ENCODE data around the gene ACTR5. TPM values are rescaled to one million over a fixed set of nuclear protein-coding genes. Genes with fewer than 3 reads are reported as not detected.
"Not testable (repeated sequence)": the region's sequence is repeated elsewhere in the genome, so short reads cannot be mapped to it uniquely, and the experiment has no call there.

Gene ACTR5
- total RNA-seq, 1 donor from 2014 or later, result 7.1 TPM

DNA sequence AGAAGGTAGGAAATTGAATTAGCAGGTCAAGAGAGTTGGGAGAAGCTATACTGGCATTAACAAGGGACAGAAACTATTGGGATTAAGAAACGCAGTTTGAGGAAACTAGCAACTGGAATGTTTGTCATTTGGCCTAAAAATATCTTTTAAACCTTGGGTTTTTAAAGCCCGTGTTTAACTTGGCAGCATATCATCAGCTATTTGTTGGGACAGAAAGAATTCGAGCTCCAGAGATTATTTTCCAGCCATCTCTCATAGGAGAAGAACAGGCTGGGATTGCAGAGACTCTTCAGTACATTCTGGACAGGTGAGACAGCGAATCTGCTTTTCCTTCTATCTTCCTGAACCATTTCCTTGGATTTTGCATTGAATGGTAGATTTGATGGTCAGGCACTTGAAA, 17.8 kb downstream of the ACTR5 start:
- DNase-seq, result no peak

DNA sequence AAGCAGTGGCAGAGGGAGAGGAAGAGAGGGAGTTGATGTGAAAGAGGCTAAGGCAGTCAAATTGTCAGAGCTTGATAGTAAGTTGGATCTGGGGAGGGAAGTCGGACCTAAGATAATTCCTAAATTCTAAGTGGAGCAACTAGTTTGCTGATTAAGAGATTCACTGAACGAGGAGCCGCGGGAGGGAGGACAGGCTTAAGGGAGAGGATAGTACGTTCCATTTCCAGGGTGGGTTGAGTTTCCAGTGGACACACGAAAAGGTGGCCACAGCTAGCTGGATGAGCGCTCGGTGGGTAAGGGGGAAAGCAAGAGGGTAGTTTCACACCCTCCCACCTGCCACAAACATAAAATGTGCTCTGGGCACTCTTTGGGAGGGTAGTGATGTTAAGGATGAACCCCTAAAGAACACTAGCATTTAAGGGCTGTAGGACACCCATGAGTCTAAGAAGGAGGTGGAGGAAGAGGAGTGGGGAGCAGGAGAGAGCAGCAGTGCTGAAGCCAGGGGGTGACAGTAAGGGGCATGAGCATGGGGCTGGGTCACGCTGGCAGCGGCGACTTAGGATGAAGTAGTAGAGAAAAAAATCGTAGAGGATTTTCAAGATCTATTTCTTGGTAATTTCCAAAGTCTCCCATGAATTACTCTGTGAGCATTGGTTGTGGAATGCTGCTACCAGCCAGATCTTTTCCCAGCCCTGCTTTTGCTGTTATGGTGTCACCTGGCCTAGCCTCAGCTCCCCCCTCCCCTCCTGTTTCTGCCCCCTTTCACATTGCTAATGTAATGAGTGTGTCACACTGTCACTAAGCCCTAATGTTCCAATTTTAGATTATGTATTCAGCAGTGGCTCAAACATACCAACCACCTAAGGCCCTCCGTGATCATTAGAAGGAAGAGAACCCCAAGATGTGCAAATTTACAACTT, 21.4 kb downstream of the ACTR5 start:
- no peak for DNase-seq

DNA sequence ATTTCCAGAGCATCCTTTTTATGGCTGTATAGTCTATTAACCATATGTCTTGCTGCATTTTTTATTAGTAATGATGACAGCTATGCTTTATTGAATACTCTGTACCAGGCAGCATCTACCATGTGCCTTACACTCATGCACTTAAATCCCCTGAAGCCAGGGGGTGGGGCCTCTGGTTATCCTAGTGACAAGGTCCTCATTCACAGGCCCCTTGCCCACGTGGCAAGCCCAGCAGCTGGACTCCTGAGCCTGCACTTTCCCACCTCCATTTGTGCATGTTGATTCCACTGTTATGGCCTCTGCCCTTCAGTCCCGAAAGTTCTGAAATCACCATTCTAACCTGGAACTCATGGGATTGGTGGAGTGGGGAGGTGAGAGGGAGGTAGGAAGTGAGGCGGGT, 22.3 kb downstream of the ACTR5 start:
- DNase-seq, result no peak

DNA sequence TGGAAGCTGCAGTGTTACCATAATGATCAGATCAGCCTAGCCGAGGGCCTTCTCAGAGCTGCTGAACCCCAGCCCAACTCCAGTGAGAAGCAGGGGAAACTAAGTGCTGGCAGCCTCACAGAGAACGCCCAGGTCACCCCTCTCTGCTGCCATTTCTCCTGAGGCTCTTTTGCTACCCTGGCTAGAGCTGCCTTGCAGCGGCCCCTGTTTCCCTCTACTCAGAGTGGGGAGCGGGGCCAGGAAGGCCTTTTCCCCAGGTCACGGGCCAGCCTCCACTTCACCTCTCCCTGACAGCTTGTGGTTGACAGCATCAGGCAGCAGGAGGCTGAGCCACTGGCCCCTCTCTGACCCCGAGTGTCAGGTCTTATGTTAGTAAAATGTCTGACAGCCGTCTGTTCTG, 22.7 kb downstream of the ACTR5 start:
- no peak for DNase-seq

DNA sequence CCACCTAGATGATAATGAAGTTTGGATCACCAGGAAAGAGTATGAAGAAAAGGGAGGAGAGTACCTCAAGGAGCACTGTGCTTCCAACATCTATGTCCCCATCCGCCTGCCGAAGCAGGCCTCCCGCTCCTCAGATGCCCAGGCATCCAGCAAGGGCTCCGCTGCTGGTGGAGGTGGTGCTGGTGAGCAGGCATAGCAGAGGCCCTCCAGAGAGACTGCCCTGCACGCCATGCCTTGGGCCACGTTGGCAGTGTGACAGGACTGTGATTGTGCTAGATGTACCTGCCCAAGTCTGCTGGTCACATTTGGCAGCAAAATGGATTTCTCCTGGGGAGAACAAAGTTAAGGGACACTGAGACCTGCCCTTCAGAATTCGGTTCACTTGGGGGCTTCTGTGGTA, 23.4 kb downstream of the ACTR5 start:
- no peak for DNase-seq

DNA sequence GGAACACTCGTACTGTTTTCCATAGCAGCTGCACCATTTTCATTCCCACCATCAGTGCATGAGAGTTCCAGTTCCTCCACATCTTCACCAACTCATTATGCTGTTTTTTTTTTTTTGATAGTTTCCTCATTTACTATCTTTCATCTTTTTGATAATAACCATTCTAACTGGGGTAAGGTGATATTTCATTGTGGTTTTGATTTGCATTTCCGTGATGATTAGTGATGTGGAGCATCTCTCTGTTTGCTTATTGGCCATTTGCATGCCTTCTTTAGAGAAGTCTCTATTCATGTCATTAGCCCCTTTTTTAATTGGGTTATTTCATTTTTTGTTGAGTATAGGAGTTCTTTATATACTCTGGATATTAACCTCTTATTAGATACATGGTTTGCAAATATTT, 25.9 kb downstream of the ACTR5 start:
- DNase-seq, result no peak

DNA sequence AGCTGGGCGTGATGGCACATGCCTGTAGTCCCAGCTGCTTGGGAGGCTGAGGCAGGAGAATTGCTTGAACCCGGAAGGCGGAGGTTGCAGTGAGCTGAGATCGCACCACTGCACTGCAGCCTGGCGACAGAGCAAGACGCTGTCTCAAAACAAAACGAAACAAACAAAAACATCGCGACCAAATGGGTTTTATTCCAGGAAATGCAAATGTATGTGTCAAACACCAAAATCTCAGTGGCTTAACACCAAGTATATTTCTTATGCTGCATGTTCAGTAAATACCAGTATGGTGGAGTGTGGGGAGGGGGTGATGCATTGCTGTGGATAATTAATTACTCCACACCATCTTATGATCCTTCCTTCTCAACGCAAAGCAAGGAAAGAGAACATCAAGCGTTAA, 28.1 kb downstream of the ACTR5 start:
- DNase-seq, result no peak

DNA sequence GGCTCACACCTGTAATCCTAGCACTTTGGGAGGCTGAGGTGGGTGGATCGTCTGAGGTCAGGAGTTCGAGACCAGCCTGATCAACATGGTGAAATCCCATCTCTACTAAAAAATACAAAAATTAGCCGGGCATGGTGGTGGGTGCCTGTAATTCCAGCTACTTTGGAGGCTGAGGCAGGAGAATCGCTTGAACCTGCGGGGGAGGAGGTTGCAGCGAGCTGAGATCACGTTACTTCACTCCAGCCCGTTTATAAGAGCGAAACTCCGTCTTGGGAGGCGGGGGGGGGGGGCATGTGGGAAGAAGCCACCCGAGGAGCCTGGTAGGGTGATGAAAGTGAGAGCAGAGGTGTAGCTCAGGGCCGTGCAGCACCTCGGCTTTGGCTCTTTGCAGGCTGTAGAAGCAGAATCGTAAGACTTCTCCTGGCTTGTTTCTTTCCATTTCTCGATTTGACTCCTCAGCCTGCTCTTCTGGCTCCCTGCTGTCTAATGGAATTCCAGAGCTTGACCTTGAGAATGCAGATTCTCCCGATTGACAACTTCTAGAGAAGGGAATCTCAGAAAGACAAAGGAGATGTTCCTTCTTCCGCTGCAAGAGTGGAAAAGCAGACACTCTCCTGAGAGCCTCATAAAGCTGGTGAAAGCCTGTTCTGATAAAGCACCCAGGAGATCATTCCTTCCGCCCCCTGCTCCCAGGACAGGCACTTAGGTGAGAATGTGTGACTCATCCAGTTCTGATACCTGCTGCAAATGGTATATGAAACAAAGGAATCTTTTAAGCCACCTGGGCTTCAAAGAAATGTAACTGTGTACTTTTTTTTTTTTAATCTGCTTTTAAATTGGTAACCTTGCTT, 31.2 kb downstream of the ACTR5 start:
- DNase-seq, result no peak

DNA sequence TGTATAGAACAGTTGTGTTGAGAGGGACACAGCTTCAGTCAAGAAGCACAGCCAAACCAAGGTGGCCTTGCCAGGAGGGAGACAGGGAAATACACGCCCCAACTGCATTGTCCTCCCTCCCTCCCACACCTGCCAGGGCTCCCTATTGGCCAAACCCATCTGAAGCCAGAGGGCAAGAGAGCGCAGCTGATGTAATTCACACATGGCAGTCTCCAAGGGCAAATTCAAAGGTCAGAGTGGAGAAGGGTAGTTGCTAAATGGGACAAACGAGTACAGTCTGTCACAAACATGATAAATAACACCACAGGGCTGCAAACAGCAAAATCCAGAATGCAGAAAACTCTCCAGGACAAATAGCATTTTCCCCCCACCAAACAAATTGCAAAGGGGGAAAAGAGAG, 34.0 kb downstream of the ACTR5 start:
- no peak for DNase-seq

DNA sequence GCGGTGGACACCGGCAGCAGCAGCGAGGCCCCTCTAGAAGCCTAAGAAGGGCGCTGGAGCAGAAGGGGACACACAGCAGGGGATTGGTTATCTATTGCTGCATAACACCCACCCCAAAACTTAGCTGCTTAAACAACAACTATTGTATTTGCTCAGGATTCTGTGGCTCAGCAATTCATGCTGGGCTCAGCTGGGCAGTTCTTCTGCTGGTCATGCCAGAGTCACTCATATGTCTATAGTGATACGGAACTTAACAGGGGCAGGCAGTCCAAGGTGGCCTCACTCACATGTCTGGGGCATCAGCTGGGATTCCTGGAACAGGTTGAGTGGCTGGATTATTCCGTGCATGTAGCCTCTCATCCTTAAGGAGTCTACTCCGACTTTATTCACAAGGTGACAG, 39.6 kb downstream of the ACTR5 start:
- DNase-seq, result no peak

DNA sequence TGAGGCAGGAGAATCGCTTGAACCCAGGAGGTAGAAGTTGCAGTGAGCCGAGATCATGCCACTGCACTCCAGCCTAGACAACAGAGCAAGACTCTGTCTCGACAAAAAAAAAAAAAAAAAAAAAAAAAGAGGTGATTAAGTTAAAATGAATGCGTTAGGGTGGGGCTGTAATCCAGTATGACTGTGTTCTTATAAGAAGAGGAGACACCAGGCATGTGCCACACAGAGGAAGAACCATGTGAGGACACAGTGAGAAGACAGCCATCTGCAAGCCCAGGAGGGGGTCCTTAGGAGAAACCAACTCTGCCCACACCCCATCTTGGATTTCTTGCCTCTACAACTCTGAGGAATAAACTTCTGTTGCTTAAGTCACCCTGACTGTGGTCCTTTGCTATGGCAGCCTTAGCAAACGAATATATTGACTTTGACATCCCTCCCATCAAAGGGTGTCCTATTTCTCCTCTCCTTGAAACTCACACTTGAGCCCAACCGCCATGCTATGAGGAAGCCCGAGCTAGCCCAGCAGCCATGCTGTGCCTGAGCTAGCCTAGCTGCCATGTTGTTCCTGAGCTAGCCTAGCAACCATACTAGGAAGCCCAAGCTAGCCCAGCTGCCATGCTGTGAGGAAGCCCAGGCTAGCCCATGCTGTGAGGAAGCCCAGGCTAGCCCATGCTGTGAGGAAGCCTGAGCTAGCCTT, 41.4 kb downstream of the ACTR5 start:
- no peak for DNase-seq

DNA sequence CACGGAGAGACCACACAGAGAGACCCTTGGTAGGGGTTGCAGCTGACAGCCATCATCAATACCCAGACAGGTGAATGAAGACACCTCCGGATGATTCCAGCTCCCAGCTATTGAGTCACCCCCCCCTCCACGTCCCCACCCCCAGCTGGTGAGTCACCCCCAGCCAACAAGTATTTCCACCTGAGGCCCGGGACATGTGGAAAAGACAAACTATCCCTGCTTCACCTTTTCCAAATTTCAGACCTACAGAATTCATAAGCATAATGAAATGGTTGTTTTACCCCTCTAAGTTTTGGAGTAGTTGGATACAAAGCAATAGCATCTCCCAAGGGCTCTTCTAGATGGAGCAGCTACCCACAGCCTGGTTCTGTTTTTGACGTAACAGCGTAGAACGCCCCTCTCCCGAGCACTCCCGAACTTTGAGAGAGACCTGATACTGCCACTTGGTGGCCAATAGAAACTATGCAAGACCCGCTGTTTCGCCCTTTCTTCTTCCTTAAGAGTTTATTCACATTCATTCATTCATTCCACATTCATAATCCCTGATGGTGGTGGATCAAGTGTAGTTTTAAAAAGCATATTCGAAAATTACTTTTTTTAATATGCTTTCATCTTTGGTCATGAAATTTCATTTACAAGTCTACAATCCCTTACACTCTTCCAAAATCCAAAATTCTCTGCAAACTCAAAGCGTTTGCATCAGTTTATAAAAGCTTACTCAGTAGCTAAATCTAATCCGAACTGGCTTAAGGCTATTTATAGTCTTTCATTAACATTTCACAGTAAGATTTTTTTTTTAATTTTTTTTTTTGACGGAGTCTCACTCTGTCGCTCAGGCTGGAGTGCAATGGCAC, 42.2 kb downstream of the ACTR5 start:
- DNase-seq, result no peak

DNA sequence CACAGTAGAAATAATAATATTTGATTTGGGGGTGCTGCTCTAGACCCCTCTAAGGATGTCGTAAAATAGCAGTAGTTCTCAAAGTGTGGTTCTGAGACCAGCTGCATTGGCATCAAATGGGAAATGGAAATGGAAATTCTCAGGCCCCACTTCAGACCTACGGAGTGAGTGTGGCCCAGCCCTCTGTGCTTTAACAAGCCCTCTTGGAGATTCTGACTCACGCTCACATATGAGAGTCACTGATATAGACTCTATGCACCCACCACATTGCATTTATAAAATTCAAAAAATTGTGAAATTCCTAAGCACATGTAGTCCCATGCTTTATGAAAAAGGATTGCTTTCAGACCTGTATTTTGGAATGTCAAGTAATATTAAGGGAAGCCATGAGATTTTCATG, 43.0 kb downstream of the ACTR5 start:
- DNase-seq, result no peak

DNA sequence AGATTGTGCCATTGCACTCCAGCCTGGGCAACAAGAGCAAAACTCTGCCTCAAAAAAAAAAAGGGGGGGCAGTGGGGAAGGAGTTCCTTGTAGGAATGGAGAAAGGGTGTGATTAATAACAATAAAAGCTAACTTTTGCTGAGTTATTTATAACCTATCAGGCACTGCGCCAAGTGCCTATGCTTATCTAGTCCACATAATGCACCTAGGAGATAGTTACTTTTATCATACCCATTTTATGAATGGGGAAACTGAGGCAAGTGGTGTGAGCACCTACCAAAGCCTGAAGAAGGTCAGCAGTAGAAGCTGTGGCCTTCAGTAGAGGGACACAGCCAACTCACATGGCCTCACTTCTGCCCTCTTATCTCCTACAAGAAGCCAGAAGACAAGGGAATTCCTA, 43.7 kb downstream of the ACTR5 start:
- DNase-seq, result no peak

DNA sequence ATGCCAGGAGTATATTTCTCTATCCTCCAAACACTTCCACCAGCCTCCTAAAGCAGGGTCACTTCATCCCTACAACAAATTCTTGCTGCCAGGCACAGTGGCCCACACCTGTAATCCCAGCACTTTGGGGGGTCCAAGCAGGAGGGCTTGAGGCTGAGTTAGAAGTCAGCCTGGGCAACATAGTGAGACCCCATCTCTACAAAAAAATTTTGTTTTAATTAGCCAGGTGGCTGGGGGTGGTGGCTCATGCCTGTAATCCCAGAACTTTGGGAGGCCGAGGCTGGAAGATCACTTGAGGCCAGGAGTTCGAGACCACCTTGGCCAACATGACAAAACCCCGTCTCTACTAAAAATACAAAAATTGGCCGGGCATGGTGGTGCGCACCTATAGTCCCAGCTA, 45.8 kb downstream of the ACTR5 start:
- not testable (repeated sequence) for DNase-seq

DNA sequence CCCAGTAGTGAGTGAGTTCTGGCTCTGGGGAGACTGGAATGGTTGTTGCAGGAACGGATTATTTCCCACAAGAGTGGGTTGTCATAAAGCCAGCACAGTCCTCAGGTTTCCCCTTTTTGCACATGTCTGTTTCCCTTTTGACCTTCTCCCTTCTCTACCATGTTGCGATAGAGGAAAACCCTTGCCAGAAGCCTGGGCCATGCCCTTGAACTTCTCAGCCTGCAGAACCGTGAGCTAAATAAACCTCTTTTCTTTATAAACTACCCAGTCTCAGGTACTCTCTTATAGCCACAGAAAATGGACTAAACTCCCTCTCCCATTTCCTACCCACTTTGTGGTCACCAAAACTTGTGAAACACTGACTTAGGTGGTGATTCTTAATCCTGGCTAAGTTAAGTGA, 50.0 kb downstream of the ACTR5 start:
- DNase-seq, result no peak

DNA sequence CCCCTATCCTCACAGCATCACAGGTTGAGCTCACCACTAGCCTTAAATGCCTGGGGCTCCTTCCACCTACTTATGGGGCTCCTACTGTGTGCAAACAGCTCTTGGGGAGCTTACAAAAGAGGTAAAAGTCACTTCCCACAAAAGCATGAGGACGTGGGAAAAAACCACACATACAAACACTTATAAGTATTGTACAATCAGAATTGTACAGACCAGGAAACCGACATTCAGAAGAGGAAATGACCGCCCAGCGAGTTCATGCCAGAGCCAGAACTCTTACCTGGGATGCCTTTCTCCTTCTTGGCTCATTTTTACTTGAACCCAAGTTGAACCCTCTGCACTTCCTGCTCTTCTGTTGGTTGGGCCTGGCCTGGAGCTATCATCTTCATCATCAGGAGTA, 50.9 kb downstream of the ACTR5 start:
- no peak for DNase-seq

DNA sequence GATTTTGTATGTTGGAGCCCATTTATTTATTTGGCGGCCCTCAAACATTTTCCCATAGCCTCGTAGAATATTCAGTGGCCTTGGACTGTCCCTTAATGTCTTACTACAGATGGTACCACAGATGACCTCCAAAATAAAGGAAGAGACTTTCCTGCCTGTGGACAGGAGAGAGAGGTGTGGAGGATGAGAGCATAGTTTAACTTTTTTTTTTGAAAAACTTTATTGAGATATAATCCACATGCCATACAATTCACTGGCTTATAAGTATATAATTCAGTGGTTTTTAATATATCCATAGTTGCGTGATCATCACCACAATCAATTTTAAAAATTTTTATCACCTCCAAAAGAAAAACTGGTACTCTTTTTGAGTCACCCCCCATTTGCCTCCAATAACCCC, 52.6 kb downstream of the ACTR5 start:
- DNase-seq, result no peak

DNA sequence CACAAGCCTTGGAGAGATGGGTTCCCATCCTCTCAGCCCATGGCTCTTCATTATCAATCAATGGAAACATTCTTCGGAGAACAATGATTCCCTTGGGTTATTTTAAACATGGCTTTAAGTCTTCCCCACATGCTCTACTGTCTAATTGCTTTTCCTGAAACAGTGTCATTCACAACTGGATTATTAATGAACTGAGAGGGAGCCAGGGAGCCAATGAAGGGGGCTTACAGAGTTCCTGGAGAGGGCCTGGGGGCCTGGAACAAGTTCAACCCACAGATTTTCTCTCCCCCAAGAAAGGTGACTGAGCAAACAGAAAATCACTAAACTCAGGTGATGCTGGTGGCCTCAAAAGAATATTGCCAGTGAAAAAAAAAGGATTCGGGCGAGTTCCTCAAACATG, 56.0 kb downstream of the ACTR5 start:
- DNase-seq, result no peak

DNA sequence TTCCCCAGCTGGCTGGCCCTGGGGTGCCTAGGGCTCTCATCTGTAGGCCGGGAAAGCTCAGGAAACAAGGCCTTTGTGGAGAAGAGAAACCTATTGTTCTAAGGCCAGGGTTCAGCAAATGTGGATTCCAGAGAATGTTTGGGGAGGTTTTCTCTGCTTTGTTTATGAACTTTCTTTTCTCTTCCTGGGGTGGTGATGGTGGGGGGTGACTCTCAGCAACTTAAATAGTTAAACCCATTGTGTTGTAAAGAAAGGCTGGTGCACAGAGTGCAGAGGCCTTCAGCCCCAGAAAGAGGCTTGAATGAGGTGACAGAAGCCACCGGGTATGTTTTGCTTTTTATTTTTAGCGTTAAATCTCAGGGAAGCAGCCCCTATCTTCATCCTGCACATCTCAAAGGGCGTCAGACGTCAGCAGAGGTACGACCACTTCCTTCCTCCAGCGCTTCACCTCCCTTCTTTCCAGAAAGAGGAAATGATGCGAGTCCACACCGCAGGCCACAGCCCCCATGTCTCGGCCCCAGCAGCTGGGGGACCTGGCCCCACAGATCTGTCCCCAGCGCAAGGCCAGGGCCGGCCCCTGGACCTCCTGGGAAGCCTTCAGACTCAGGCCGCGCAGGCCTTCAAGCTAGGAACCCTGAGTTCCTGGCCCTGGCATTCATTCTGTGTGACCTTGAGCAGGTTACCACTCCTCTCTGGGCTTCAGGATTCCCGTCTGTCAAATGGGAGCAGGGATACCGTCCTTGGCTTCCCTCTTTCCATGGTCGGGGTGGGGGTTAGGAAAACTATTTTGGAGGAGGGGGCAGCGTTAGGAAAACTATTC, 56.6 kb downstream of the ACTR5 start:
- no peak for DNase-seq

DNA sequence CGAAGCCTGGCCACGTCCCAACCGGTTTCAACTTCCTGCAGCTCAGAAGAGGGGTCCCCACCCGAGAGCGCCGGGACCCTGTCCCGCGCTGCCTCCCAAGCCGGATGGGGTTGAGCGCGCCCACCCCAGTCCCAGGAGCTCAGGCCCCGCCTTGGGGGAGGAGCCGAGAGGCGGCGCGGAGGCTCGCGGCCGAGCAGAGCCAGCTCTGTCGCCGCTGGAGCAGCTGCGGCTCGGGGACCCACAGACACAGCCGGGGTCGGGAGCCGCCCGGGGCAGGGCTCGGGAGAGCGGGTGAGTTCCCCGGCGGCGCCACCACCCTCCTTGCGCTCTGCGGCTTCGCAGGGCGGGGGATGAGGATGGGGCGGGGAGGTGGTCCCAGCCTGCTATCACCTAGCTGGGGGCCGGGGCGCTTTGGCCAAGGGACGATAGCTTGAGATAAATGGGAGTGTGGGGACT, 57.3 kb downstream of the ACTR5 start, which contains the start of gene PPP1R16B:
Gene PPP1R16B (plus strand): TSS at position 196 of the 456 bp plus-strand sequence. CDS start 30,229 bp downstream, outside the sequence.
- no peak for DNase-seq

Measured in skin of body (tissue), 2 donors.